ENCODE results near the gene CARD16. TPM values are rescaled to one million over a fixed set of nuclear protein-coding genes. Genes with fewer than 3 reads are reported as not detected.
"Not testable (repeated sequence)": the region's sequence is repeated elsewhere in the genome, so short reads cannot be mapped to it uniquely, and the experiment has no call there.

Gene CARD16
- total and polyA plus RNA-seq, 2 donors (not counting 1 experiment from before 2014, with no cell fraction given): 25.0 to 30.1 TPM

DNA sequence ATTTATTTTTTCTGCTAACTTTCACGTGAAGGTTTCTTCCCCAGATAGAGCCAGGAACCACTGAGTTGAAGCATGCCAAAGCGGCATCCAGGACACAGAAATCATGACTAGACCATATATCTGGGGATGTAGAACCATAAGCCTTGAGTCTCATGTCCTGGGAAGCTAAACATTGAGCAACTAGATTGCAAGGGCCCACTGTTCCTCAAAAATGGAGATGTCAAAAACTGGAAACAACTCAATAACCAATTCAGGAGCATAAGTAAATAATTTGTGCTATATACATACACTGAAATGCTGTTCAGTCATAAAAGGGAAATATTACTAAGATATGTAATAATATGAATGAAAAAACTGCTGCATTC lies 29.0 kb upstream of the CARD16 start:
- no peak overlapping the region for H3K27ac ChIP-seq (ENCODE audit: low read length in 2 of 2)
- Mint-ChIP-seq H3K4me1 (no peaks in the 10 kb centered on the region), H3K27me3 (peaks cover 13% of the 10 kb centered on the region), H3K27ac (no peak overlapping the region), H3K4me3 (no peak overlapping the region), H3K9me3 (ENCODE audit: insufficient read depth) (no peaks in the 10 kb centered on the region)
- ChIA-PET CTCF (no interaction called here), POLR2A (no interaction called here)
- no peaks in the 10 kb centered on the region for H3K27me3 ChIP-seq (replicated peaks in 1 of 4; ENCODE audit: control extremely low read depth in 1 of 4, control insufficient read depth in 3 of 4, insufficient read depth in 4 of 4, low read length in 3 of 4)
- H3K9ac ChIP-seq (ENCODE audit: low read length): no peak overlapping the region
- no peak overlapping the region for H3K4me3 ChIP-seq (ENCODE audit: control extremely low read depth in 1 of 5, extremely low read depth in 1 of 5, insufficient read depth in 1 of 5, low read depth in 2 of 5, low read length in 4 of 5)
- H3K36me3 ChIP-seq (replicated peaks in 1 of 2; ENCODE audit: control extremely low read depth in 1 of 2, control insufficient read depth in 1 of 2, extremely low read depth in 1 of 2, insufficient read depth in 2 of 2, low read length in 1 of 2): no peaks in the 10 kb centered on the region
- no CpG with 5 or more reads among the region's 2 CpGs for WGBS (ENCODE audit: insufficient coverage)
- intact Hi-C loops (cut with micrococcal nuclease): no loop called here
- no peaks in the 10 kb centered on the region for H3K79me2 ChIP-seq (ENCODE audit: control insufficient read depth, insufficient read depth, low read length)
- DNase-seq (no peak), ATAC-seq (ENCODE audit: low read depth) (no peak)
- H3K9me3 ChIP-seq (ENCODE audit: control extremely low read depth in 1 of 3, control insufficient read depth in 2 of 3, insufficient read depth in 1 of 3, low read length in 2 of 3): no peaks in the 10 kb centered on the region
- no peaks in the 10 kb centered on the region for H4K20me1 ChIP-seq (ENCODE audit: control insufficient read depth, insufficient read depth, low read length, poor library complexity, severe bottlenecking)
- TF ChIP-seq EZH2 (IDR thresholded peaks at IDR 0.05; ENCODE audit: borderline replicate concordance, insufficient read depth, low read depth, low read length, poor library complexity, severe bottlenecking) (no peak), CTCF (IDR thresholded peaks at IDR 0.05) (no peak)
- no peak overlapping the region for H2AFZ ChIP-seq (ENCODE audit: insufficient read depth, low read depth, low read length, poor library complexity, severe bottlenecking)
- no peaks in the 10 kb centered on the region for H3K4me1 ChIP-seq (ENCODE audit: control insufficient read depth in 2 of 2, insufficient read depth in 2 of 2, low read length in 2 of 2)
- H3K4me2 ChIP-seq (replicated peaks; ENCODE audit: low read depth, low read length, poor library complexity, severe bottlenecking): no peak overlapping the region

DNA sequence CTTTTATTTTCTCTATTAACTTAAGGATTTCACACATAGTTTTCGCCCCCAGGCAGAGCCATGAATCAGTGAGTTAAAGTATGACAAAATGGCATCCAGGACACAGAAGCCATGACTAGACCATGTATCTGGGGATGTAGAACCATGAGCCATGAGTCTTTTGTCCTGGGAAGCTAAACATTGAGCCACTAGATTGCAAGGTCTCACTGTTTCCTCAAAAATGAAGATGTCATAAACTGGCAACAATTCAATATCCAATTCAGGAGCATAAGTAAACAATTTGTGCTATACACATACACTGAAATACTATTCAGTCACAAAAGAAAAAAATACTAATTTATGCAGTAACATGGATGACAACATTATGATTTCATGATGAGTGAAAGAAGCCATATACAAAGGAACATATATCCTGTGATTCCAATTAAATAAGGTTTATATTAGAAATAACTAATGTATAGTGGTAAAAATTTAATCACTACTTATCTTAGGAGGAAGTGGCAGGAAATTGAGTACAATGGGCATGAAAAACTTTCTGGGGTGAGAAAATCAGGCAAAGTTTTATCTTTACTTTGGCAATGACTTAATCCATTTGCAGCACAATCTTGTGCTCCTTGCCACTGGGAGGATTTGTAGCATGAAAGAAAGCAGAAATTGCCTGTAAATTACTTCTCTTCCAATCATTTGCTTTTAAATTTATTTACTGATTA lies 28.5 kb upstream of the CARD16 start:
- Mint-ChIP-seq H3K27ac (no peak overlapping the region), H3K4me1 (no peaks in the 10 kb centered on the region), H3K4me3 (no peak overlapping the region), H3K27me3 (peaks cover 18% of the 10 kb centered on the region), H3K9me3 (ENCODE audit: insufficient read depth) (no peaks in the 10 kb centered on the region)
- Histone ChIP-seq H3K9me3 (ENCODE audit: control extremely low read depth in 1 of 3, control insufficient read depth in 2 of 3, insufficient read depth in 1 of 3, low read length in 2 of 3) (no peaks in the 10 kb centered on the region), H2AFZ (ENCODE audit: insufficient read depth, low read depth, low read length, poor library complexity, severe bottlenecking) (no peak overlapping the region), H4K20me1 (ENCODE audit: control insufficient read depth, insufficient read depth, low read length, poor library complexity, severe bottlenecking) (no peaks in the 10 kb centered on the region), H3K27ac (ENCODE audit: low read length in 2 of 2) (no peak overlapping the region), H3K4me3 (ENCODE audit: control extremely low read depth in 1 of 5, extremely low read depth in 1 of 5, insufficient read depth in 1 of 5, low read depth in 2 of 5, low read length in 4 of 5) (no peak overlapping the region), H3K9ac (ENCODE audit: low read length) (no peak overlapping the region), H3K27me3 (replicated peaks in 1 of 4; ENCODE audit: control extremely low read depth in 1 of 4, control insufficient read depth in 3 of 4, insufficient read depth in 4 of 4, low read length in 3 of 4) (no peaks in the 10 kb centered on the region), H3K4me2 (replicated peaks; ENCODE audit: low read depth, low read length, poor library complexity, severe bottlenecking) (no peak overlapping the region), H3K36me3 (replicated peaks in 1 of 2; ENCODE audit: control extremely low read depth in 1 of 2, control insufficient read depth in 1 of 2, extremely low read depth in 1 of 2, insufficient read depth in 2 of 2, low read length in 1 of 2) (no peaks in the 10 kb centered on the region), H3K4me1 (ENCODE audit: control insufficient read depth in 2 of 2, insufficient read depth in 2 of 2, low read length in 2 of 2) (no peaks in the 10 kb centered on the region), H3K79me2 (ENCODE audit: control insufficient read depth, insufficient read depth, low read length) (no peaks in the 10 kb centered on the region)
- ChIA-PET CTCF (no interaction called here), POLR2A (no interaction called here)
- ATAC-seq (ENCODE audit: low read depth): no peak
- TF ChIP-seq EZH2 (IDR thresholded peaks at IDR 0.05; ENCODE audit: borderline replicate concordance, insufficient read depth, low read depth, low read length, poor library complexity, severe bottlenecking): no peak
- no peak for TF ChIP-seq CTCF (IDR thresholded peaks at IDR 0.05)
- intact Hi-C loops (cut with micrococcal nuclease): no loop called here
- no peak for DNase-seq
- WGBS (ENCODE audit: insufficient coverage): 100% methylated on average over 1 of the region's 1 CpG

DNA sequence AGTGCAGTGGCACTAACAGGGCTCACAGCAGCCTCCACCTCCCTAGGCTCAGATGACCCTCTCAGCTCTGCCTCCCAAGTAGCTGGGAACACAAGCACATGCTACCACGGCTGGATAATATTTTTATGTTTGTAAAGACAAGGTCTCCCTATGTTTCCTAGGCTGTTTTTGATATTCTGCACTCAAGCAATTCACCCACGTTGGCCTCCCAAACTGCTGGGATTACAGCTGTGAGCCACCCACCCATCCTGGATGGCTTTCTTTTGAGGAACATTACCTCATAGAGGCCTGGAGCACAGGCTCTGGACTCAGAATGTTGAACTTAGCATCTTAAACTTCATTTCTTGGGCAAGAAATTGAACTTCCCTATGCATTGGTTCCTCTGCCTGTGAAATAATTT lies 26.9 kb upstream of the CARD16 start:
- ATAC-seq (ENCODE audit: low read depth); H3K27me3 ChIP-seq (replicated peaks in 1 of 4; ENCODE audit: control extremely low read depth in 1 of 4, control insufficient read depth in 3 of 4, insufficient read depth in 4 of 4, low read length in 3 of 4); POLR2A ChIA-PET; DNase-seq; H3K9me3 ChIP-seq (ENCODE audit: control extremely low read depth in 1 of 3, control insufficient read depth in 2 of 3, insufficient read depth in 1 of 3, low read length in 2 of 3); H3K27ac Mint-ChIP-seq; H3K4me1 ChIP-seq (ENCODE audit: control insufficient read depth in 2 of 2, insufficient read depth in 2 of 2, low read length in 2 of 2); H3K4me3 ChIP-seq (ENCODE audit: control extremely low read depth in 1 of 5, extremely low read depth in 1 of 5, insufficient read depth in 1 of 5, low read depth in 2 of 5, low read length in 4 of 5); H4K20me1 ChIP-seq (ENCODE audit: control insufficient read depth, insufficient read depth, low read length, poor library complexity, severe bottlenecking); H3K4me3 Mint-ChIP-seq; H3K9me3 Mint-ChIP-seq (ENCODE audit: insufficient read depth); CTCF ChIA-PET; intact Hi-C loops (cut with micrococcal nuclease); H3K4me2 ChIP-seq (replicated peaks; ENCODE audit: low read depth, low read length, poor library complexity, severe bottlenecking); H3K79me2 ChIP-seq (ENCODE audit: control insufficient read depth, insufficient read depth, low read length); H3K4me1 Mint-ChIP-seq; H3K36me3 ChIP-seq (replicated peaks in 1 of 2; ENCODE audit: control extremely low read depth in 1 of 2, control insufficient read depth in 1 of 2, extremely low read depth in 1 of 2, insufficient read depth in 2 of 2, low read length in 1 of 2); H3K27ac ChIP-seq (ENCODE audit: low read length in 2 of 2); H3K27me3 Mint-ChIP-seq; H2AFZ ChIP-seq (ENCODE audit: insufficient read depth, low read depth, low read length, poor library complexity, severe bottlenecking); H3K9ac ChIP-seq (ENCODE audit: low read length): not testable (repeated sequence)
- no CpG with 5 or more reads among the region's 2 CpGs for WGBS (ENCODE audit: insufficient coverage)

All from B cell (primary cell).